Choroid plexus epithelial cell (primary cell): ENCODE measurements around the gene ESRRB.

Experiments
- DNase-seq: peaks from one replicate; pipeline ENCODE4 v3.0.0-alpha.2; 2010; ENCODE audit warnings: low read depth
- H3K4me3 ChIP-seq: 2 replicates; pipeline ENCODE4 v1.5.1; 2011; ENCODE audit warnings: low read depth, mild to moderate bottlenecking, control low read depth, low read length, moderate library complexity
- TF ChIP-seq, protein P1 (sequence below): conservative IDR thresholded peaks from 2 replicates; pipeline ENCODE4 v1.5.1; 2011; ENCODE audit warnings: low read depth, mild to moderate bottlenecking, control low read depth, inconsistent platforms, low read length, moderate library complexity

The ESRRB gene

DNA sequence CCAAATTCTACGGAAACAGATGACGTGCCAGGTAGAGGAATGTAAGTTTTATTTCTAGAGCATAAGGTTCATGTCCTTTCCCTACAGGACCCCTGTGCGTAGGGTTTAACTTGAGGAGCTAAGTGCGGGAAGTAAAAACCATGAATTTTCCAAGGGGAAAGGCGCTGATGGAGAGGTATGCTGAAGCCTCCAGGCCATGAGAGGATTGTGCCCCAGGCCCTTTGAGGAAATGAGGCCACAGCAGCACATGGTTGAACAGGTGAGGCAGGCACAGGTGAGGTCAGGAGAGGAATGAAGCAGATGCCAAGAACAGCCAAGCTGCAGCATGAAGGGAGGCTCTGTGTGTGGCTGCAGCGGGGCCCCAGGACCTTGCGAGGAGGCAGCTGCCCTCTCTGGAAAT, 14.7 kb downstream of the ESRRB start:
- no peak for DNase-seq
- TF ChIP-seq, protein P1, sequence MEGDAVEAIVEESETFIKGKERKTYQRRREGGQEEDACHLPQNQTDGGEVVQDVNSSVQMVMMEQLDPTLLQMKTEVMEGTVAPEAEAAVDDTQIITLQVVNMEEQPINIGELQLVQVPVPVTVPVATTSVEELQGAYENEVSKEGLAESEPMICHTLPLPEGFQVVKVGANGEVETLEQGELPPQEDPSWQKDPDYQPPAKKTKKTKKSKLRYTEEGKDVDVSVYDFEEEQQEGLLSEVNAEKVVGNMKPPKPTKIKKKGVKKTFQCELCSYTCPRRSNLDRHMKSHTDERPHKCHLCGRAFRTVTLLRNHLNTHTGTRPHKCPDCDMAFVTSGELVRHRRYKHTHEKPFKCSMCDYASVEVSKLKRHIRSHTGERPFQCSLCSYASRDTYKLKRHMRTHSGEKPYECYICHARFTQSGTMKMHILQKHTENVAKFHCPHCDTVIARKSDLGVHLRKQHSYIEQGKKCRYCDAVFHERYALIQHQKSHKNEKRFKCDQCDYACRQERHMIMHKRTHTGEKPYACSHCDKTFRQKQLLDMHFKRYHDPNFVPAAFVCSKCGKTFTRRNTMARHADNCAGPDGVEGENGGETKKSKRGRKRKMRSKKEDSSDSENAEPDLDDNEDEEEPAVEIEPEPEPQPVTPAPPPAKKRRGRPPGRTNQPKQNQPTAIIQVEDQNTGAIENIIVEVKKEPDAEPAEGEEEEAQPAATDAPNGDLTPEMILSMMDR = no peak
- no peak overlapping the region for H3K4me3 ChIP-seq

DNA sequence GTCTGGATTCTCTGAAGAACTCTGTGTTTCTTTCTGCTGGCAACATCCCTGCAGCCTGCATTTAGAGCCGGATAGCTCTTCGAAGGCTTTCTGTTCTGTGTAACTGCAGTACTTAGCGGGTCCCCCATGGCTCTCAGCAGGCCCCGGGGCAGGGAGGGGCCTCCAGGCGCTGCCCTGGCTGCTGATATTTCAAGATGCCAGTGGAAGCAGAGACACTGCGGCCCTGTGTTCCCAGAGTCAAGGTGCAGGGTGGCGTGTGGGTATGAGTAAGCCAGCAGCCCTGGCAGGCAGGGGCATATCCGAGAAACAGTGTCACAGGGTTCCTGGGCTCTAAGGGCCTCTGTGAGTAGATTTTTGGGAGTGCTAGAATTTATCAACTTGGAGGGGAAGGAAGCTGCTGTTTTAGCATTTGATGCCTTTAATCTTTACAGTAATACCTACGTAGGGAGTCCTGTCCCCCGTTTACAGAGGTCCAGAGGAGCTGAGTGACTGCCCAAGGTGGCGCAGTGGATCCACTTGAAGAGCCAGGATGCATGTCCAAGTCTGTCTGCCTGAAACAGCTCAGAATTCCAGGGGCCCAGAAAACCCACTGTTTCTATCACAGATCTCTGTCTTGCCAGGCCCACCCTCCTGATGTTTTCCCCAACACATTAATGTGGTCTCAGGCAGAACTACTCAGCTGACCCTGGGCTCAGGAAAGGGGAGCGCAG, 16.2 kb downstream of the ESRRB start:
- DNase-seq = no peak
- TF ChIP-seq, protein P1 = no peak
- H3K4me3 ChIP-seq = no peak overlapping the region

DNA sequence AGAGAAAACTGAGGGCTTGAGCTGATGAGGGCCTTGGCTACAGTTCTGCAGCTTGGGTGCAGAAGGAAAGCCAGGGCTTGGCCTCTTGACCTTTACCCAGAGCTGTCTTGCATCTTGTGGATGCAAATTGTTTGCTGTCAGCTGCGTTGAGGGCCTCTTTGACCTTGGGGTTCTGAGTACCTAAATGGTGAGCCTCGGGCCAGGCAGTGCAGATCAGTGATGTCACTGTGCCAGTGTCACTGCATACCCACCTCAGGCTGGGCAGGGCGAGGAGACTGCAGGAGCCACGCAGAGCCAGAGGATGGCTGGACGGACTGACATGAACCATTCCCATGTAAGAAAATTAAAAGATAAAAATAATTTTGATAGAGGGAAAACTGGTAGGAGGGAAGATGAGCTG, 18.6 kb downstream of the ESRRB start:
- TF ChIP-seq, protein P1 = no peak
- H3K4me3 ChIP-seq = no peak overlapping the region
- no peak for DNase-seq

DNA sequence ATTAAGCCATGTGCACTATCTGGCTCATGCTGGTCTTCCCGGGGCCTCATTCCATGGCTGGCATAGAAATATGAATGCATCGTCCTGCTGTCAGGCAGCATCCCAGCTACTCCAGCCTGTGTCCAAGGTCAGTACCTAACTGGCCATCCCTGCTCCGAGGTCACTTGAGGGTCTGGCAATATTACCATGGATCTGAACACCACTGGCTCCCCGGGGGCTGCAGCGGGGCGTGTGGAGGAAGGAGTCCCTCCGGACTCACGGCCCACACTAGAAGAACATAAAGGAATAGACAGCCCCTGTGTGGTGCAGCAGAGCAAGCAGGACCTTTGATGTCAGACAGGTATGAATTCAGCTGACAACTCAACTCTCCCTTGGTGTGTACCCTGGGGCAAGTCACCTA, 19.2 kb downstream of the ESRRB start:
- no peak overlapping the region for H3K4me3 ChIP-seq
- TF ChIP-seq, protein P1 = no peak
- DNase-seq = no peak

DNA sequence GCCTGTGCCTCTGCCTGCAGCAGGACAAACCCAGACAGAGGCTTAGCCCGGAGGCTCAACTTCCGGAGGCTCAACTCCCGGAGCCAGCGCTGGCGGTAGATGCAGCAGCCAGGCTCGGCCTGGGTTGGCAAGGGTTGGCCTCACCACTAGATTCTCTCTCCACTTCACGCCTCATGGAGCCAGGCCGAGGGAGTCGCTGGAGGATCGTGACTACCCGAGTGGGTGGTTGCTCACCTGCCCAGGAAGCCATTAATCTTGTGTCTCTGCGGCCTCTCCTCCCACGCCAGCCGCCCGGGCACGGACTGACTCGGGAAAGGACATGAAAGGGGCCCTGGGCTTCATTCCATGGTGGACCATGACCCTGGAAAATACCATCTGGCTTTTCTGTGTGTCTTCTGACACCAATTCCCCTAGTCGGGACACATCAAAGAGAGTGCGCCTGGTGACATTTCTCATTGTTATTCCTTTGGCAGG, 20.8 kb downstream of the ESRRB start:
- no peak overlapping the region for H3K4me3 ChIP-seq
- DNase-seq = no peak
- TF ChIP-seq, protein P1 = no peak

DNA sequence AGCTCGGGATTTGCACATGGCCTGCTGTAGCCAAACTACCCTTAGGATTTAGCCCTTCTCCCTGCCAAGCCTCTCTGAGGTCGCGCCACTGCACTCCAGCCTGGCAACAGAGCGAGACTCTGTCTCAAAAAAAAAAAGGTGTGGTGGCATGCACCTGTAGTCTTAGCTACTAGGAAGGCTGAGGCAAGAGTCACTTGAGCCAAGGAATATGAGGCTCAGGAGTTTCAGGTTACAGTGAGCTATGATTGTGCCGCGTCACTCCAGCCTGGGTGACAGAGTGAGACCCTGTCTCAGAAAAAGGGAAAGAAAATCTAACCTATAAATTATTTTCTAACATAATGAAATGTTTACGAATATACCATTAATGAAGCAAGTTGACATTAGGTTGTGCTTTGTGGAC, 29.7 kb downstream of the ESRRB start:
- TF ChIP-seq, protein P1 = no peak
- no peak overlapping the region for H3K4me3 ChIP-seq
- no peak for DNase-seq
